GM18858 (cell line): ENCODE measurements around the gene TTF1.

Experiments used
- ATAC-seq: cut with Tn5 transposase; IDR thresholded peaks from one replicate; pipeline ENCODE4 v1.9.1; 2021; ENCODE audit not compliant: unreplicated experiment

TTF1 gene

GRCh38 chr9:132366481-132366880 lies 40.2 kb downstream of the TTF1 start:
- no peak for ATAC-seq

DNA sequence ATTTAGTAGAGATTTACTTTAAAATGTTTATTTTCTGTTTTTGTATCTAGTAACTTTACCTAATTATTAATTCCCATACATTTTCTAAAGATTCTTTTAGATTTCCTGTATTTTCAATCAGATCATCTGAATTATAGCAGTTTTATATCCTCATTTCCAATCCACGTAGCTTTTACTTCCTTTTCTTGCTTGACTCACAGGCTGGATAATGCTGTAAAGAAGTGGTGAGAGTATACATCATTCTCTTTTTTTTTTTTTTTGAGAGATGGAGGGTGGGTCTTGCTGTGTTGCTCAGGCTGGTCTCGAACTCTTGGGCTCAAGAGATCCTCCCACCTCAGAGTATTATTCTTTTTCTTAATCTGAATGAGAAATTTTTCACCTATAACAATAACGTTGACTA lies 40.7 kb downstream of the TTF1 start:
- no peak for ATAC-seq

- no peak for ATAC-seq
These were observed 42.6 kb downstream of the TTF1 start for GRCh38 chr9:132364068-132364467.

GRCh38 chr9:132357764-132358163 lies 48.9 kb downstream of the TTF1 start:
- no peak for ATAC-seq

- ATAC-seq = no peak
These were observed 50.2 kb downstream of the TTF1 start for GRCh38 chr9:132356324-132356924.

- ATAC-seq = peak; percentile 64
These were observed 51.8 kb downstream of the TTF1 start, which contains the start of gene SETX for GRCh38 chr9:132354637-132355355. Gene SETX (minus strand): TSS chr9:132354986. CDS start chr9:132349428, 5,558 bp downstream.

GRCh38 chr9:132351404-132352045 lies 55.1 kb downstream of the TTF1 start:
- no peak for ATAC-seq

DNA sequence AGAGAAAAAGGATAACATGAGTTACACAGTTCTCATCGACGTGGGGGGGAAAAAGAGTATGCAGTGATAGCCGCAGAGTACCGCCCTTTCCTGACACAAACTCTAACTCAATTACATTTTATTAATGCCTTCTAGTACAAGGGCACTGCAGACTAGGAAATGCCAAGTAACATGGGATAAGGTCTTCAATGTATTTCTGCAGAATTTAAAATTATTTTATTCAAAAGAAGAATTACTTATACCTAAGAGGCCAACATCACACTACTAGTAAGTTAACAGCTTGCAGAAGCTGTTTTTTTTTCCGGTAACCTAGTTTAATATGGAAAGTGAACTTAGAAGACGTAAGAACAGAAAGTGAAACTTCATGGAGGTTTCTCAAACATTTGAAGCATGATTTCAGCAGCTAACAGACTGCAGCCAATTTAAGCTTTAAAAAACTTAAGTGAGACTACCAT lies 55.8 kb downstream of the TTF1 start:
- no peak for ATAC-seq

DNA sequence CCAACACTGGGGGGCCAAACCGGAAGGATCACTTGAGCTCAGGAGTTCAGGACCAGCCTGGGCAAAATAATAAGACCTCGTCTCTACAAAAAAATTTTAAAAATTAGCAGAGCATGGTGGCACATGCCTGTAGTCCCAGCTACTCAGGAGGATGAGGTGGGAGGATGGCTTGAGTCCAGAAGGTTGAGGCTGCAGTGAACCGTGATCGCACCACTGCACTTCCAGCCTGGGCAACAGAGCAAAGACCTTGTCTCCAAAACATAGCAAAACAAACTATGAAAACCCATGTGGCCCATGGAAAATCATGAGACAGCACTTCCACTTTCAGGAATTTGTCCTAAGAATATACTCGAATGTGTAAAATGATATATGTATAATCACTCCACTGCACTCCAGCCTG lies 58.0 kb downstream of the TTF1 start:
- ATAC-seq = no peak

- ATAC-seq = no peak
These were observed 60.5 kb downstream of the TTF1 start for GRCh38 chr9:132346177-132346576.

DNA sequence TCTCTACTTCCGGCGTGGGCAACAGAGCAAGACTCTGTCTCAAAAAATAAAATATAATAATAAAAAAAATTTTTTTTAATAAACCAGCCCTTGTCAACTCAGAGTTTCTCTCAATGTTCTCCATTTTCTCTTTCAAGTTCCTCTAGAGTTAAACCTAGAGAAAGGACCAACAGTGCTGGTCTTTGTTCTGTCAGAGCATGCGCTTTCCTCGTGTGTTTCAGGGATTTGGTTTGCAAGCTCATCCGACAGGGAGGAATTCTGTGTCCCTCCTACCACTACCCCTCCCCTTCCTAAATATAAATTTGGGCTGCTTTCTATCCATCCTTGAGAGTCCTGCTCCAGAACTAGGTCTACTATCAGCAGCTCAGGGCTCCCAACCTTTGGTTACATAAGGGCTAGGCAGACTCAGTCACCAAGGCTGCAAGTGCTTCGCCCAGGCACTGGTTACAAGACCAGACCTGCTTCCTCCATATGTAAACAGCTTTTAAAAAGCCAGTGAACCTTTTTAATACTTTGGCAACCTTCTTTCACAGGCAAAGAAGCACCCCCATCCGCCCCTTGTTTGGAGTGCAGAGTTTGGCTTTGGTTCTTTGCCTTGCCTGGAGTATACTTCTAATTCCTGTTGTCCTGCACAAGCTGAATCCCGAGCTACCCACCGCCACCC lies 65.3 kb downstream of the TTF1 start:
- ATAC-seq = no peak

DNA sequence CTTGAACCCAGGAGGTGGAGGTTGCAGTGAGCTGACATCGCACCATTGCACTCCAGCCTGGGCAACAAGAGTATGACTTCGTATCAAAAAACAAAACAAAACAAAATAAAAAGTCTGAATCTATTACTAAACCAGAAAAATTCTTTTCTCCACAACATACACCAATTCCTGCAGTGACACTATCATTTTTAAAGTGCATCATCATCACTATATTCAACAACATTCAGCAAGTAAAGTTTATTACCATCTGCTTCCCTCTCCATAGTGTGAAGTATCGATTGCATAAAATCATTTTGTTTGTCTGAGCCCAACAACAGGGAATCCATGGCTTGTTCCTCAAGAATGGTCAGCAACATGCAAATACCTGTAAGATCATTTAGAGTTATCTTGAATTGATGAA lies 72.3 kb downstream of the TTF1 start:
- ATAC-seq = no peak

- no peak for ATAC-seq
These were observed 73.1 kb downstream of the TTF1 start for GRCh38 chr9:132333556-132333955.

- ATAC-seq = no peak
These were observed 78.1 kb downstream of the TTF1 start for GRCh38 chr9:132328580-132328979.

DNA sequence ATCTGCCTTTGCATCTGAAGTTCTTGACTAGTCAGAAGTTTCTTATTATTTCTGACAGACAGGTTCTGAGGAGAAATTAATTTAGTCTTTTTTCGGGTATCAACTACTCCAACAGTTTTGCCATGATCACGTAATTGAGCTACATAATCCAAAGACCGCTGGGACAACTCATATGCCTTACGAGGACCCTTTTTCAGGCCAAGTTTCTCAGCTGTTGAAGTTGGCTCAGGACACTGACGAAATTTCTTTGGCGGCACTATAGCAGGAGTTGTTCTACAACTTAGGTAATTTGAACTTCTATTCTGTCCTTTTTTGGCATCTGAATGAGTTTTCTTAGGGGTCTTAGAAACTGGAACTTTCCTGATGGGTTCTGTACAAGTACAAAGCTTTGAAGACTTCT lies 79.1 kb downstream of the TTF1 start:
- ATAC-seq = no peak
